ENCODE data around the gene LIPA.

DNA sequence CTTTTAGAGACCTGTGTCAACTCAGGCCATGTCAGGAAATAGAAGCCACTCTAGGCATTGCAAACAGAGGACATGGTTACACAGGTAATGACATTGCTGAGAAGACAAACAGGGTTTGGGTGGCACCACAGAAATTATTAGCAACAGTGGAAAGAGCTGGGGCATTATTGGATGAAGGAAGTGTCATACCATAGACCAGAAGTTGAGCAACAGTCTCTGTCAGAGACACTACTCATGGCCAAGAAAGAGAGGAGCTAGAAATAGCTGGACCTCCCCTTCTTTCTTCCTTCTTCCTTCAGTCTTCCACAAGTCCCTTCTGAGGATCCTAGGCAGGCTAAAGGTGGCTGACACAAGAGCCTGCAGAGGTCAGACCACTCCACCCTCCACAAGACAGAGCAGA lies 4.2 kb upstream of the LIPA start:
- TF ChIP-seq, protein P1, sequence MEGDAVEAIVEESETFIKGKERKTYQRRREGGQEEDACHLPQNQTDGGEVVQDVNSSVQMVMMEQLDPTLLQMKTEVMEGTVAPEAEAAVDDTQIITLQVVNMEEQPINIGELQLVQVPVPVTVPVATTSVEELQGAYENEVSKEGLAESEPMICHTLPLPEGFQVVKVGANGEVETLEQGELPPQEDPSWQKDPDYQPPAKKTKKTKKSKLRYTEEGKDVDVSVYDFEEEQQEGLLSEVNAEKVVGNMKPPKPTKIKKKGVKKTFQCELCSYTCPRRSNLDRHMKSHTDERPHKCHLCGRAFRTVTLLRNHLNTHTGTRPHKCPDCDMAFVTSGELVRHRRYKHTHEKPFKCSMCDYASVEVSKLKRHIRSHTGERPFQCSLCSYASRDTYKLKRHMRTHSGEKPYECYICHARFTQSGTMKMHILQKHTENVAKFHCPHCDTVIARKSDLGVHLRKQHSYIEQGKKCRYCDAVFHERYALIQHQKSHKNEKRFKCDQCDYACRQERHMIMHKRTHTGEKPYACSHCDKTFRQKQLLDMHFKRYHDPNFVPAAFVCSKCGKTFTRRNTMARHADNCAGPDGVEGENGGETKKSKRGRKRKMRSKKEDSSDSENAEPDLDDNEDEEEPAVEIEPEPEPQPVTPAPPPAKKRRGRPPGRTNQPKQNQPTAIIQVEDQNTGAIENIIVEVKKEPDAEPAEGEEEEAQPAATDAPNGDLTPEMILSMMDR (IDR thresholded peaks at IDR 0.05; ENCODE audit: low read depth, low read length): no peak
- TF ChIP-seq EZH2phosphoT487 (IDR thresholded peaks at IDR 0.05; ENCODE audit: low read depth): no peak
